ENCODE results near the gene ADGRV1. TPM values are rescaled to one million over a fixed set of nuclear protein-coding genes. Genes with fewer than 3 reads are reported as not detected.

The ADGRV1 gene
- total and polyA plus RNA-seq, 9 of the 15 experiments (the other 6 are each of a cell fraction or from before 2014, with no cell fraction given), result 21.7 to 156 (median 58.2) TPM

- TF ChIP-seq ZNF263 (CRISPR knock-in tag; IDR thresholded peaks at IDR 0.05; ENCODE audit: borderline replicate concordance) (no peak), ATF7 (IDR thresholded peaks at IDR 0.05) (peak; percentile 77), TAF7 (tag; IDR thresholded peaks at IDR 0.05) (0 out of 2 replicates have a peak, but pooled peaks have one; percentile 23), PHTF2 (CRISPR knock-in tag; IDR thresholded peaks at IDR 0.05) (no peak), HBP1 (CRISPR knock-in tag; IDR thresholded peaks at IDR 0.05) (no peak), EGR1 (conservative IDR thresholded peaks at IDR 0.05) (no peak), TCF3 (CRISPR knock-in tag; IDR thresholded peaks at IDR 0.05) (no peak), KAT2B (IDR thresholded peaks at IDR 0.05; ENCODE audit: low read depth, low read length) (no peak), L3MBTL2 (IDR thresholded peaks at IDR 0.05) (0 out of 2 replicates have a peak, but pooled peaks have one; percentile 30), ETV1 (tag; conservative IDR thresholded peaks at IDR 0.05; ENCODE audit: low read depth) (peak; percentile 32; the same call in 1 of the 2 replicates), RREB1 (CRISPR knock-in tag; IDR thresholded peaks at IDR 0.05) (no peak), NELFE (IDR thresholded peaks at IDR 0.05; ENCODE audit: insufficient read depth, insufficient read length) (no peak), SRSF1 (IDR thresholded peaks at IDR 0.05; ENCODE audit: low read depth, low read length) (no peak)
- TF ChIP-seq, protein P1, sequence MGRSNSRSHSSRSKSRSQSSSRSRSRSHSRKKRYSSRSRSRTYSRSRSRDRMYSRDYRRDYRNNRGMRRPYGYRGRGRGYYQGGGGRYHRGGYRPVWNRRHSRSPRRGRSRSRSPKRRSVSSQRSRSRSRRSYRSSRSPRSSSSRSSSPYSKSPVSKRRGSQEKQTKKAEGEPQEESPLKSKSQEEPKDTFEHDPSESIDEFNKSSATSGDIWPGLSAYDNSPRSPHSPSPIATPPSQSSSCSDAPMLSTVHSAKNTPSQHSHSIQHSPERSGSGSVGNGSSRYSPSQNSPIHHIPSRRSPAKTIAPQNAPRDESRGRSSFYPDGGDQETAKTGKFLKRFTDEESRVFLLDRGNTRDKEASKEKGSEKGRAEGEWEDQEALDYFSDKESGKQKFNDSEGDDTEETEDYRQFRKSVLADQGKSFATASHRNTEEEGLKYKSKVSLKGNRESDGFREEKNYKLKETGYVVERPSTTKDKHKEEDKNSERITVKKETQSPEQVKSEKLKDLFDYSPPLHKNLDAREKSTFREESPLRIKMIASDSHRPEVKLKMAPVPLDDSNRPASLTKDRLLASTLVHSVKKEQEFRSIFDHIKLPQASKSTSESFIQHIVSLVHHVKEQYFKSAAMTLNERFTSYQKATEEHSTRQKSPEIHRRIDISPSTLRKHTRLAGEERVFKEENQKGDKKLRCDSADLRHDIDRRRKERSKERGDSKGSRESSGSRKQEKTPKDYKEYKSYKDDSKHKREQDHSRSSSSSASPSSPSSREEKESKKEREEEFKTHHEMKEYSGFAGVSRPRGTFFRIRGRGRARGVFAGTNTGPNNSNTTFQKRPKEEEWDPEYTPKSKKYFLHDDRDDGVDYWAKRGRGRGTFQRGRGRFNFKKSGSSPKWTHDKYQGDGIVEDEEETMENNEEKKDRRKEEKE (IDR thresholded peaks at IDR 0.05; ENCODE audit: borderline replicate concordance in 1 of 2, control insufficient read depth in 1 of 2, low read depth in 2 of 2, low read length in 1 of 2), result no peak
These were observed 461.6 kb downstream of the ADGRV1 start (continued) for GRCh38 chr5:91020065-91020800.

Data from K562 (cell line).